GM19193 (cell line): ENCODE data around the gene DOCK8.

Experiments used
- POLR2A ChIP-seq: IDR thresholded peaks from 4 replicates; pipeline ENCODE4 v1.6.1; 2011; ENCODE audit not compliant: insufficient read depth, insufficient read length; ENCODE audit errors: extremely low read depth

The DOCK8 gene

DNA sequence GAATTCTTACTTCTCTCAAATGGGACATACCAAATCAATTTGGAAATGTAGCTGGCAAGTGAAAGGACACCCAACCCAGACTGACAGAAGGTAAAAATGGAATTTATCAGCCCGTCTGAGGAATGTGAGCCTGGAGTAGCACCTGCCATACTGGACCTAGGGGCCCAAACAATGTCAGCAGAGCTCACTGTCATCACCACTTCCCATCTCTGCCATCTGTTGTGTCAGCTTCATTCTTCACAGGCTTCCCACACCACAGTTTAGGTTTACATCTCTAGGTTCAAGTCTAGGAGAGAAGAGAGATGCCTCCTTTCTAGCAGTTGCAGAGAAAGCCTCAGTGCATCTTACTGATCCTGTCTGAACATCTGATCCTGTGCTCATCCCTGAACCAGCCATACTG lies 222.4 kb downstream of the DOCK8 start:
- TF ChIP-seq POLR2A: no peak

DNA sequence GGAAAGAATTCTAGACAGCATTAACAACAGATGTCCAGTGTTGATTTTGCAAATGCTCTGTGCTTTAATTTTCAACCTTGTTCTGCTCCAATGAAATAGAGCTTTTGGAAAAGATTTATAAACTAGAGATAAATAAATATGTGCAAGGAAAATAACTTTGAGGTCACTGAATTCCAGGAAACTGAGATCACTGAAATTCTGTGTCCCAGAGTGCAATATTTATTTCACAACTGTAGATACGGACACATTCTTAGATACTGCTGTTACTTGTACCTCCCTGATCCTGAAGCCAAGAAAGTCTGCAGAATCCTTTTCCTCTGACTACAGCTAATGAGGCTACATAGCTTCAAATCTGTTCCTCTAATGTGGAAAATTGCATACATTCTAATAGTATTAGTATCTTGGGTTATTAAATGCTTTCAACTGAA lies 222.9 kb downstream of the DOCK8 start:
- no peak for TF ChIP-seq POLR2A

DNA sequence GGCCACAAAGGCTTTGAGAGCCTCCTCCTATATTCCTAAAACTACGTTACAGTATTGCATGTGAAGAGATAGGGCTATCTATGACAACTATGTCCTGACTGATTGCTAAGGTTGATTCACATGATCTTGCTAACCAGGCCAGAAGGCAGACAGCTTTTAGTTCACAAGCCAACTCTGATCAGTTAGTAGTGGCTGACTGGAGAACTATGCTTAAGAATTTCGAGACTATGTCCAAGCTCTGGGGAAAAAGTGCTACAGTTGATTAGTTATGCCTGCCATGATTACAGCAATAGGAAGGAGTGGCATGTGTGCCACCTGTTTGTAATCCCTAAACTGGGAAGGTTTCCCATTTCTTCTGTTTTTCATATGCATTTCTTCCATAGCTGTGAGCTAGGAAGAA lies 223.4 kb downstream of the DOCK8 start:
- TF ChIP-seq POLR2A: no peak

DNA sequence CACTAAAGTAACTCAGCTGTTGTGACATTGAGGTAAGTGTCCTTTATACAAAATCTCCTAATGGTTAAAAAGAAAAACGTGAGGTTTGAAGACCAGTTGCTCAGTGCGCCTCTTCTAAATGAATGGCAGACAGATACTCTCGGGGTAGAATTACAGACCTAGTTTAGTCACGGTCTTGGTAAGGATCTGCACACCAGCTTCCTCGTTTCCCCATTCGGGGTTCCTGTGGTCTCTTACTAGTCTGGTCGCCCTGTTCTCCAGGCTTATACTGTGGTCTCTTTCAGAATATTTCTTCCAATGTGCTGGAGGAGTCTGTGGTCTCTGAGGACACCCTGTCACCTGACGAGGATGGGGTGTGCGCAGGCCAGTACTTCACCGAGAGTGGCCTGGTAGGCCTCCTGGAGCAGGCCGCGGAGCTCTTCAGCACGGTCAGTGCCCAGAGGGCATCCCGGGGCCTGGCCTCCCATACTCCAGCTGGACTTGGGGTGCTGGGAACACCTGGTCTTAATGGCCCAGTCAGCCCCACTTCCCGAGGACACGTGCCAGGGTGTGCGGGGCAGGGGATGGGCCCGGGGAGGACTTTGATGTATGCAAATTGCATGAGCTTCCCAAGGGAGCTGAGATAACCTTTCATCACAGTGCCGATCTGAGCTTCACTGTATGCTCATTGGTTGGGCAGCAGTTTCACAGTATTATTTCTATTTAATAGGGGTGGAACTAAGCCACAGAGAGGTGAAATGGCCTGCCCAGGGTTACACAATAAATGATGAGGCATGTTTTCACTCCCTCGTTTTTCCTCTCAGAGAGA lies 224.5 kb downstream of the DOCK8 start:
- TF ChIP-seq POLR2A: no peak

DNA sequence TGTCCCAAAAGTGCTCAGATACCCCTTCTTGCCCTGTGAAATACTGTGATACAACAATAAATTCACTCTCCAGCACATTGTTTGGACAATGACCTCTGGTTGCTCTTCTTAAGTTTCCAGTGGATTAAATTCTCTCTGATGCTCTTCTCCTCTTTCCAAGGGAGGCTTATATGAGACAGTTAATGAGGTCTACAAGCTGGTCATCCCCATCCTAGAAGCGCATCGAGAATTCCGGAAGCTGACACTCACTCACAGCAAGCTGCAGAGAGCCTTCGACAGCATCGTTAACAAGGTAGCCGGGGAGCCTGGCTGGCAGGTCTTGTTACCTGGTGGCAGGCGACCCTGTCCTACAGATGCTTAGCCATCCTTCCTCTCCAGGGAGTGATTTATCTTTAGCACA lies 226.5 kb downstream of the DOCK8 start:
- no peak for TF ChIP-seq POLR2A

DNA sequence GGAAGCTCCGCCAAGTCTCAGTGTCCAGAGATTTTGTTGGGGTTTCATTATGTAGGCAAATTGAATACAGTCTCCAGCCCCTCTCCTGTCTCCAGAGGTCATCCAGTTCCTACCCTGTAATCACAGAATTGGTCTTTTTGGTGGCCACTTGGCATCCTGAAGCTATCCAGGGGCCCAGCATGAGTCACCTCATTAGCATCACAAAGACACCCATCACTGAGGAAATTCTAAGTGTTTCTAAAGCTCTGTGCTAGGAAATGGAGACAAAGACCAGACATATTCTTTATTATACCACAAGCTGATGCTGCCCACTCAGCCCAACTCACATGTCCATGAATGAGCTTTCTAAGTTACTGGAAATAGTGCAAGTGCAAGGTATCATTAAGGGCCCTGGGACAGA lies 229.9 kb downstream of the DOCK8 start:
- TF ChIP-seq POLR2A: no peak

DNA sequence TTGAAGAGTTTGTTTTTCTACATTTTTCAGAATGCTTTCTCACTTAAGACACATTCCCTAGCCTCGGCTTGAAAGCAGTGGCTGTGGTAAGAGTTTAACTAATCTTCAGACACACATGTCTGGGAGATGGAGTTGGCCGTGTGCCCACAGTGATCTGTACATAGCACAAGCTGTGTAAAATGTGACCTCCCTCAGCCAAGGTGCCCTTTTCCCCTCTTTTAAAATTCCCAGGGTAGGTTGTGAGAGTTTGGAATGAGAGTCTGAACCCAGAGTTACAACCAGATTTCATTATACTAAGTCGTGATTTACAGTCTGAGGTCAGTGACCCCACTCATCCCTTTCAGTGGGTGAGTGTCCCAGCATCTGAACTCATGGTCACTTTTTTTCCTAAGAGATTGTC lies 230.4 kb downstream of the DOCK8 start:
- no peak for TF ChIP-seq POLR2A

DNA sequence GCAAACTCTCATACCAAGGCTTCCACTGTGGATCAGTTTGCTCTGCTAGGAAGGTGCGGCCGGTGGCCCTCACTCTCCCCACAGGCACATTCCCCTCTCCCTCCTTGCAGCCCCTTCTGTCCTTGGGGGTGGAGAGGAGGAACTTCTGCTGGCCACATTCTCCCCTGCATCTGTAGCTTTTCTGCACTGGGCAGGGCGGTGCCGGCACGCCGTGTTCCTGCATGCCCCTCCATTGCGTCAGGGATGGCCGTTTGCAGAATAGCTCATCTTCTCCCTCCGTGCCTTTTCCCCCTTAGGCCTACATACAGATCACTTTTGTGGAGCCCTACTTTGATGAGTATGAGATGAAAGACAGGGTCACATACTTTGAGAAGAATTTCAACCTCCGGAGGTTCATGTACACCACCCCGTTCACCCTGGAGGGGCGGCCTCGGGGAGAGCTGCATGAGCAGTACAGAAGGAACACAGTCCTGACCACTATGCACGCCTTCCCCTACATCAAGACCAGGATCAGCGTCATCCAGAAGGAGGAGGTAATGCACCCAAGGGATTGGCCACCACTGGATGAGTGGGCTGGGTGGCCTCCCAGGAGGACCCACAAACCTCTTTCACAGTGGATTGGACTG lies 231.5 kb downstream of the DOCK8 start:
- no peak for TF ChIP-seq POLR2A

DNA sequence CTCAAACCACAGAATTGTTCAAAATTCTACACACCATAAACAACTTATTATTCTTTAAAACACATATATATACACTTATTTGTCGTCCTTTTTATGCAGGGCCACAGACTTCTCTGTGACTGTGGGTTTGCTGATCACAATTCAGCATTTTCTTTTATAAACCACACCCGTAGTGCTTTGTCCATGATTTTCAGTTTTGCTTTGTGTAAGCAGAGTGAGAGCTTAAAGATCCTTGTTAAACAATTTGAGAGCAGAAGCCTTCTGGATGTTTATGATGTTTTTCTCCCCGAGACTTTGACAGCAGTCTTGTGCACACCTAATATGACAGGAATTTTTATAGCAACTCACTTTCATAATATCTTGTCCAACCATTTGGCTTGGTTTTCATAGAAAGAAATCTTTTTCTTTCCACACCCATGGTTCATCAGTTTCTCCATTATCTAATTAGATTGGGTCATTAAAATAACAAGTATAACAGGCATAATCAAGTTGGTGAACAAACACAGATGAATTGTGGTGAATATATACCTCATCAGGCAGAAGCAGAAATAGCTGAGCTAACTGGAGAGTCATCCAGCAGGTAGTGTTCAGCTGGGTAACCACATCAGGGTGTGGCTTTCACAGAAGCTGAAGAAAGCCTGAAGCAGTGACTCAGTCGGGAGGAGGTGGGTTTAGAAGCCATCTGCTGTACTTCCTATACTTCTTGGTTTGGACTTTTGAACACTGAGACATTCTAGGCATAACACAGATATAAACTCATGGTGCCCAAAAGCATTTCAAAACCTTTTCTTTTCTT lies 232.8 kb downstream of the DOCK8 start:
- TF ChIP-seq POLR2A: no peak

DNA sequence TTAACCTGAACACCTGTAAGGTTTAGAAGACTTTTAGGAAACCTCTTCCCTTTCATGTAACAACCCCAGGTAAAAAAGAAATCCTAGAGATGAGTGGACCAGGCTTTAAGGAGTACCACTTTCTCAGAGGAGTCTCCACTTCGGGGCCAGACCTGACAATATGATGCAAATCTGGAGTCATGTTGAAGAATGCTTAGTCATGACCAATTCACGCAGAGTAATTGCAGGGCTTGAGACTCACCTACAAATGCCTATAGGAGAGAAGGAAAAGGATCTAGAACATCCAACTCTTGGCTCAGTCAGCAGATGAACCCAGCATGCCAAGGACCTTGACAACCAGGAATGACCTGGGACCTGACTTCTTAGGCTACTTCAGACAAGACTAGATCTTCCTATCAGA lies 235.4 kb downstream of the DOCK8 start:
- no peak for TF ChIP-seq POLR2A

DNA sequence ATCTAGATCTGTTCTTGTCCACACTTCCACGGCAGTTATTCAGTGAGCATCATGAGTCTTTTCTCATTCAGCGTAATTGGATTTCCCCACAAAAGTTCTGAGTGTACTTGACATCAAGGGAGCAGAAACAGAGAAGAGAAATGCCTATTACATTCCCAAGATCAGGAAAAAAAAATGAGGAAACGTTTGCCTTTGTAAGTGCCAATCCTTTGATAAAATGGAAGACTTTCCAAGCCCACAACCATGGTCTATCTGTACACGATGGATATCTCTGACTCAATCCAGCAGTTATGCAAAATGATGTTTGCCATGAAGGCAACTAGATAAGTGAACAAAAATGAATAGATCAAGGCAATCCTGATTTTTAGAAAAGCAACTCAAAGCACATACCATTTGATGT lies 235.9 kb downstream of the DOCK8 start:
- no peak for TF ChIP-seq POLR2A

DNA sequence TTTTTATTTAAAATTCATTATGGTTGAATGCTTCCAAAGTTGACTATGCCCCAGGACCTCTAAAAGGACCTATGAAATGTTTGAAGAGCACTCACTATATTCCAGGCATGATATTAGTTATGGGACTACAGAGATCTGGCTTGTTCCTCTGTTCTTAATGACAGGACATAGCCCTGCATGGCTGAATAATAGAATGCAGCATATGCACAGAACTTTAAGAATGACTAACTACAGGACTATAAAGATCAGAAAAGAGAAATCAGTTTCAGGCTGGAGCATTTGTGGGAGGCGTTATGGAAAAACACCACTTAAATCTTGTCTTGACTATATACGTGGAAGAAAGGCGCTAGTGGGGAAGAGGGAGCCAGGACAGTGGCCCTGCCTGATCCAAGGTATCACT lies 239.2 kb downstream of the DOCK8 start:
- no peak for TF ChIP-seq POLR2A

DNA sequence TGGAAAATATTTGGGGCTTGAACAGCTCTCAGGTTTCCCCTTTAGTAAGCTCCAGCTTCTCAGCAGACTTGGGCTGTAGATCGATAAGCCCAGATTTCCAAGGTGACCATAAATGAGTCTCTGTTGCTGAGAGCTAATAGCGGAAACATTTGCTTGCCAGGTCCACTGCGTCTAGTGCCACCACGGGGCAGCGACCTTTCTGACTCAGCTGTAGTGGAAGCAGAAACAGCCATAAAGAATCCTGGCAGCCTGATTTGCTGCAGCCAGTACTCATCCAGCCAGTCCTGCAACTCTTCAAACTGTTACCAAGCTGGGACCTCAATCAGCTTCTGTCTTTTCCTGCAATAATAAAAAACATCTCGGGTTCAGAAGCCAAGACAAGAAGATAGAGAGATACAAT lies 241.7 kb downstream of the DOCK8 start:
- no peak for TF ChIP-seq POLR2A

DNA sequence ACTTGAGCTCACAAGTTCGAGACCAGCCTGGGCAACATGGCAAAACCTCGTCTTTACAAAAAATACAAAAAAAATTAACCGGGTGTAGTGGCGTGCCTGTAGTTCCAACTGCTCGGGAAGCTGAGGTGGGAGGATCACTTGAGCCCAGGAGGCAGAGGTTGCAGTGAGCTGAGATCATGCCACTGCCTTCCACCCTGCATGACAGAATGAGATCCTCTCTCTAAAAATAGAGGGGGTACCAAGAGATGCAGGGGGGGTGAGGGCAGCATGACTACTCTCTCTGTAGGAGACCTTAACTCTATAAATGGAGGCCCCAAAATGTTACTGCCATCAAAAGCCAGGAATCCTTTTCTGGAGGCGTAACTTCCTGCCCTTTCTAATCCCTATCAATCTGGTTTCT lies 243.9 kb downstream of the DOCK8 start:
- TF ChIP-seq POLR2A: no peak

DNA sequence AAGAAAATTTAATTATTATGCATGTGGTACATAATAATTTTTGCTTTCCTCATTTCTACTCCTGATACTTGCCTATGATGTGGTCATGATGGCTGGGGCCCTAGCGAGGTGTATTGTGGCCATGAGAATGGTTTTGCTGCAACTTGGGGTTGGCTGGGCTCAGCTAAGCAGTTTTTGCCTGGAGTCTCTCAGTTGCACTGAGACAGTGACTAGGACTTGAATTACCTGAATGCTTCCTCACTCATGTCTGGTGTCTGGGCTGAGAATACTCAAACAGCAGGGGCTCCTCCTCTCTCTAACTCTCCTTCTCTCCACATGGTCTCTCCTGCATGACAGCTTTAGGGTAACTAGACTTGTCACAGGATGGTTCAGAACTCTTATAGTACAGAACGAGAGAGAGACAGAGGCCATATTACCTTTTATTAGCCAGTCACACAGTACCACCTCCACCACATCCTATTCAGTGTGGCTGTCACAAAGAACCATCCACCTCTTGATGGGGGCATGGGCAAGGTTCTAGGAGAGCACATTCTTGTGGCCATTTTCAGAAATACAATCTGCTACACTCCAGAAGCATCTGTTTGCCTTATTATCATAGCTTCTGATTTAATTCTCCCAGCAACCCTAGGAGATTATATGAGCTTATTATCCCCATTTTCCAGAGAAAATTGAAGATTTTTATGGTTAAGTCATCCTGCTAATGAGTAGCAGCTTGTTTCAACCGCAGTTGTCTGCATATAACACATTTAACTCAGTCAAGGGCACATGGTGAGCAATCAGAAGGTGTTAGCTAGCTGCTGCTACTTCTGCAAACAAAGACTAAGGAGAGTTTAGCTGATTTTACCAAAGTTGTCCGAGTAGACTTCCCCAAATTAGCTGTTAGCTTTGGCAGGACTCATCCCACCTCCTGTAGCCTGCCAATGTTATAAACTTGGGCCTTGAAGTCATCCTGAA lies 245.1 kb downstream of the DOCK8 start:
- no peak for TF ChIP-seq POLR2A

DNA sequence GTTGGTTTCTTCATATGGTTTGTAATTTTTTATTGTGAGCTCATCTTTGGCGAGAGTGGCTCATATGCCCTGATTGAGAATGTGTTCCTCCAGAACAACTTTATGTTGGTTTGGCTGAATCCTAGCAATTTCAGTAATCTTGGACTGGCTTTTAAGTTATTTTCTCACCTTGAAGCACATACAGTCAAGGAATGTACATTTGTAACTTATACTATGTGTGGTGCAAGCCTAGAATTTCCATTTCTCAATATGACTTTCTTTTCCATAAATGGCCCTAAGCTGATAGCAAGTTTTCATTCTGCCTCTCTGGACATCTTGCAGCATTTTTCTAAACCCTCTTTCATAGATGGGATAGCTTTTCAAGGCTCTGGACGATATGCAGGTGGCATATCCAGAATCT lies 247.5 kb downstream of the DOCK8 start:
- no peak for TF ChIP-seq POLR2A

DNA sequence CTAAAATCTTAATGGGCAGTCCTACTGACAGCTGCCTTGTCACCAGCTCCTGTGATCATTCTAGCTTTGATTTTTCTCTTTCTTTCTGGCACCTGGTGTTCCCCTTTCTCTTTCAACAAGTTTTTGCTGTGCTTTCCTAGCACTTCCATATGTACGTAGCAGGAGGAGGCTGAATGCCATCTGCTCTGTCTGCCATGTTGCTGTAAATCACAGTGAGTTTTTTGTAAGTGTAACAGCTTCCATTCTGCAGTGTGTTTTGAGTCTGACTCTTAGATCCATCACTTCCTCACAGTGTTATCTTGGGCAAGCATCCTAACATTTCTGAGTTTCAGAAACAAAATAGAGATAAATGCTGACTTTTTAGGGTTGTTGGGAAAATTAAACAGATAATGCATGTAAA lies 247.9 kb downstream of the DOCK8 start:
- no peak for TF ChIP-seq POLR2A
